Mucosa of rectum (tissue), 2 donors: ENCODE results near the gene FAHD1.
"Not testable (repeated sequence)": the region's sequence is repeated elsewhere in the genome, so short reads cannot be mapped to it uniquely, and the experiment has no call there.

Source experiments
- H3K27ac ChIP-seq, 2 donors: one replicate each; pipeline ENCODE4 v1.7.0; 2013; ENCODE audit warnings: inconsistent platforms in 2 of 2, low read depth in 2 of 2, low read length in 2 of 2
- H3K27me3 ChIP-seq, 2 donors: one replicate each; pipeline ENCODE4 v1.7.0; 2013; ENCODE audit warnings: low read length in 2 of 2; ENCODE audit not compliant: control insufficient read depth in 2 of 2, insufficient read depth in 2 of 2
- H3K36me3 ChIP-seq, 2 donors: one replicate each; pipeline ENCODE4 v1.7.0; 2013; ENCODE audit warnings: low read length in 2 of 2; ENCODE audit not compliant: control insufficient read depth in 2 of 2, insufficient read depth in 2 of 2
- H3K4me1 ChIP-seq, 2 donors: one replicate each; pipeline ENCODE4 v1.7.0; 2013; ENCODE audit warnings: low read length in 2 of 2, mild to moderate bottlenecking in 1 of 2; ENCODE audit not compliant: control insufficient read depth in 2 of 2, insufficient read depth in 2 of 2
- H3K4me3 ChIP-seq, 2 donors: one replicate each; pipeline ENCODE4 v1.7.0; 2013; ENCODE audit warnings: low read length in 2 of 2
- H3K9ac ChIP-seq, 2 donors: one replicate each; pipeline ENCODE4 v1.7.0; 2013; ENCODE audit warnings: low read length in 2 of 2, low read depth in 1 of 2, mild to moderate bottlenecking in 1 of 2
- H3K9me3 ChIP-seq, 2 donors: one replicate each; pipeline ENCODE4 v1.7.0; 2013; ENCODE audit warnings: low read length in 2 of 2; ENCODE audit not compliant: control insufficient read depth in 2 of 2
- donor health status: healthy.
- donor health status: Normal muscosa, but diverticular disease.

Gene FAHD1

GRCh38 chr16:1865902-1866690, 39.1 kb downstream of the FAHD1 start:
- H3K27me3 ChIP-seq: peaks cover 0 to 2% of the 10 kb centered on the region in 2 donors
- H3K4me1 ChIP-seq: peaks cover 0 to 3% of the 10 kb centered on the region in 2 donors
- H3K27ac ChIP-seq: no peak overlapping the region
- no peaks in the 10 kb centered on the region for H3K36me3 ChIP-seq
- no peak overlapping the region for H3K9ac ChIP-seq
- H3K4me3 ChIP-seq: no peak overlapping the region
- H3K9me3 ChIP-seq: no peaks in the 10 kb centered on the region

DNA sequence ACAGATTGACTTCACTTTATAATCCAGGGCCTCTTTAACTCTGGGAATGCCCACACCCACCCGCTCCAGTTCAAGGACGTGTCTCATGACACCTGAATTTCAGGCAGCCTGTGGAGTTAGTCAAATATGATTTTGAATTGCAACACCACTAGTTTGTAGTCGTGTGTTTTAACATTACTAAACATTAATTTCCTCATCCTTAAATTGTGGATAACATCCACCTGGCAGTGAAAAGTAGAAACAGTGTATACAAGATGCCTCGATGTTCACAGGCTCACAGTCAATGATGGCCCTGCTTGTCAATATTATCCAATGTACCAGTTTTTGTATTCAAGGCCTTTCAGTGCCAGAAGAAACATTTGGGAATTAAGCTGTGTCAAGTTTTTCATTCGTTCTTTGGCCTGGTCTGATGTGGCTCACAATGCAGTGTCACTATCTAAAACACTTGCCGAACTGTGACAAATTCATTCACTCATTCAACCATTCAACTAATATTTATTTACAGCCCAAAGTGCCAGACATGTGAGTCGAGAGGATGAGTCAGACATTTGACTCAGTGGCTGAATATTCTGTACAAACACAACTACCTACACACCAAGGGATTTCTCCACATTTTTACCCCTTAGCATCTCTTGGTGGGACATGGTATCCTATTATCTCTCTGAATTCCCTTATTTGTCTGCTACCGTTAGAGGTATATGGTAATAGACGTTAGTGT, 43.5 kb downstream of the FAHD1 start:
- H3K9me3 ChIP-seq: no peaks in the 10 kb centered on the region
- no peaks in the 10 kb centered on the region for H3K4me1 ChIP-seq
- no peak overlapping the region for H3K4me3 ChIP-seq
- no peak overlapping the region for H3K27ac ChIP-seq
- H3K27me3 ChIP-seq: no peaks in the 10 kb centered on the region
- H3K36me3 ChIP-seq: no peaks in the 10 kb centered on the region
- no peak overlapping the region for H3K9ac ChIP-seq

DNA sequence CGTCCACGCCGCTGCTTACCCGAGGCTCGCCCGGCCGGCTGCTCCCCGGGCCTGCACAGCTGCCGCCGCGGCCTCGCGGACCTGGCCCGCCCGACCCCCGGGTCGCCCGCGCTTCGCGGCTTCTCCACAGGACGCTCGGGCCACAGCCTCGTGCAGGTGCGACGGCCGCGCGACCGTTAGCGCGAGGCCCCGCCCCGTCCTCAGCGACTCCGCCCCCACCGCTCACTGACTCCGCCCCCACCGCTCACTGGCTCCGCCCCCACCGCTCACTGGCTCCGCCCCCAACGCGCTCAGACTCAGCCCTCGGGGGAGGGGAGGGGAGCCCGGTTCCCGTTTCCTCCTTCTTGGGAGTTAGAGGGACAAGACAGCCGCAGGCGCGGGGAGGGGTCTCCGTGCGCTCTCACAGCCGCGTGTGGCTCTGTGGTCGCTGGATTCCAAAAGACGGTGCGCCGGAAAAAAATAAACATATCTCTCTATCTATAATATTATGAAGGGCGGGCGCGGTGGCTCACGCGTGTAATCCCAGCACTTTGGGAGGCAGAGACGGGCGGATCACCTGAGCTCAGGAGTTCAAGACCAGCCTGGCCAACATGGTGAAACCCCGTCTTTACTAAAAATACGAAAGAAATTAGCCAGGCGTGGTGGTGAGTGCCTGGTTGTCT, 45.1 kb downstream of the FAHD1 start, which contains the start of gene MEIOB:
TSS of gene MEIOB (minus strand) at position 191 of the 662 bp plus-strand sequence. CDS start 3,989 bp downstream, outside the sequence.
- H3K27ac ChIP-seq: no peak within 1 kb of the TSS
- no peak within 1 kb of the TSS for H3K9ac ChIP-seq
- no peaks in the 10 kb centered on the region for H3K9me3 ChIP-seq
- peak within 1 kb of the TSS in 1 of 2 donors; percentile 23 for H3K4me3 ChIP-seq
- H3K4me1 ChIP-seq: peaks cover 2 to 3% of the 10 kb centered on the region in 2 donors
- peaks cover 0 to 1% of the 10 kb centered on the region in 2 donors for H3K27me3 ChIP-seq
- no peaks in the 10 kb centered on the region for H3K36me3 ChIP-seq

DNA sequence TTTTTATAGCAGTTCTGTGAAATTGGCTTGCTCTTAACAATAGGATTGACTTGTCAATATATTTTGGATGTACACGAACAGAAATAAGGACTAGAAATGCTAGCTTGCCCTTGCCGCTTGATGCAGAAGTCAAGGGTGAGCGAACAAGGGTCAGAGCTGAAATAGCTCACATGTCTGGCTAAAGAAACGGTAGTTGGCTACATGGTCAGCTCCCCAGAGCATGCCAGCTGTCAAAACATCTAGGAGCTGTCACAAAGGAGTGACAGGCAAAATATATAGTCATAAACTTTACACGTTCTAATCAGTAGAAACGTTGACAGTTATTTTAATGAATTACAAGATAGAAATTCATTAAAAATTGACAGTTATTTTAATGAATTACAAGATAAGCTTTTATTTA, 47.8 kb downstream of the FAHD1 start:
- Histone ChIP-seq H3K27me3 (peaks cover 0 to 4% of the 10 kb centered on the region in 2 donors), H3K4me3 (no peak overlapping the region), H3K4me1 (peaks cover 6 to 13% of the 10 kb centered on the region in 2 donors), H3K9me3 (no peaks in the 10 kb centered on the region), H3K27ac (no peak overlapping the region), H3K9ac (no peak overlapping the region), H3K36me3 (no peaks in the 10 kb centered on the region)

- not testable (repeated sequence) for H3K27ac ChIP-seq, H3K9me3 ChIP-seq, H3K36me3 ChIP-seq, H3K4me3 ChIP-seq, H3K27me3 ChIP-seq, H3K9ac ChIP-seq
- H3K4me1 ChIP-seq: peaks cover 6 to 13% of the 10 kb centered on the region in 2 donors
These were observed 49.1 kb downstream of the FAHD1 start for GRCh38 chr16:1876066-1876465.

- peaks cover 0 to 4% of the 10 kb centered on the region in 2 donors for H3K27me3 ChIP-seq
- no peaks in the 10 kb centered on the region for H3K9me3 ChIP-seq
- no peaks in the 10 kb centered on the region for H3K36me3 ChIP-seq
- H3K4me1 ChIP-seq: peaks cover 6 to 13% of the 10 kb centered on the region in 2 donors
- H3K4me3 ChIP-seq: no peak overlapping the region
- H3K27ac ChIP-seq: no peak overlapping the region
- no peak overlapping the region for H3K9ac ChIP-seq
These were observed 49.5 kb downstream of the FAHD1 start for GRCh38 chr16:1876468-1876867.

GRCh38 chr16:1877089-1877488, 50.1 kb downstream of the FAHD1 start:
- Histone ChIP-seq H3K27me3 (peaks cover 0 to 4% of the 10 kb centered on the region in 2 donors), H3K36me3 (no peaks in the 10 kb centered on the region), H3K4me1 (peaks cover 6 to 13% of the 10 kb centered on the region in 2 donors), H3K9me3 (no peaks in the 10 kb centered on the region), H3K9ac (peak overlapping the region in 1 of 2 donors; percentile 13), H3K4me3 (peak overlapping the region in 1 of 2 donors; percentile 26), H3K27ac (peak overlapping the region; percentile 58 to 78)

- no peaks in the 10 kb centered on the region for H3K9me3 ChIP-seq
- peaks cover 0 to 4% of the 10 kb centered on the region in 2 donors for H3K27me3 ChIP-seq
- H3K4me1 ChIP-seq: peaks cover 6 to 13% of the 10 kb centered on the region in 2 donors
- H3K27ac ChIP-seq: no peak overlapping the region
- no peak overlapping the region for H3K4me3 ChIP-seq
- H3K36me3 ChIP-seq: no peaks in the 10 kb centered on the region
- H3K9ac ChIP-seq: no peak overlapping the region
These were observed 50.8 kb downstream of the FAHD1 start for GRCh38 chr16:1877804-1878203.

DNA sequence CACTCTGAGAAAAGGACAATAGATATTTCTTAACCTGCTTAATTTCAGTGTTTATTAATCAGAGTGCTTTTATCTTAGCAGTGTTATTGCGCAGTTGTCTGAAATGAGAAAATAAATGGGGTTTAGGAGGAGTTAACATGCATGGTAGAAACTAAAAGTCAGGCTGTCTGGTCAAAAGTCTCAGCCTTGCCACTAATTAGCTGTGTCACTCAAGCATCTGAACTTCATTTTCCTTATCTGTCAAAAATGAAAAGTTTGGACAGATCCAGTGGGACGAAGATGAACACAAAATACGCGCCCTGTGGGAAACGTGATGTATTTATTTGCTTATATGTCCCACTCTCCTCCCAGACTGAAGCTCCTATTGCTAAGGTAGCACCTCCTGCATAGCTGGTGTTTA, 51.2 kb downstream of the FAHD1 start:
- no peaks in the 10 kb centered on the region for H3K36me3 ChIP-seq
- peaks cover 0 to 4% of the 10 kb centered on the region in 2 donors for H3K27me3 ChIP-seq
- peaks cover 6 to 13% of the 10 kb centered on the region in 2 donors for H3K4me1 ChIP-seq
- H3K4me3 ChIP-seq: no peak overlapping the region
- H3K9ac ChIP-seq: no peak overlapping the region
- no peak overlapping the region for H3K27ac ChIP-seq
- H3K9me3 ChIP-seq: no peaks in the 10 kb centered on the region
